Left ventricle myocardium superior (tissue), 1 donor: ENCODE results near the gene MYL5. TPM values are rescaled to one million over a fixed set of nuclear protein-coding genes. Genes with fewer than 3 reads are reported as not detected.
"Not testable (repeated sequence)": the region's sequence is repeated elsewhere in the genome, so short reads cannot be mapped to it uniquely, and the experiment has no call there.

Source experiments
- ATAC-seq: fragments of 200-7000 bp; cut with Tn5 transposase; one replicate; pipeline ENCODE4 v1.9.1; 2020; ENCODE audit warnings: mild to moderate bottlenecking, moderate library complexity
- DNase-seq: peaks from one replicate; pipeline ENCODE4 v3.0.0-alpha.2; 2020
- intact Hi-C: fragments of 100-400 bp; cut with micrococcal nuclease; formaldehyde crosslinking; loops from one replicate; pipeline ENCODE4 v1.11.0; 2022
- total RNA-seq: library from RNA; stranded (reverse); fragmentation: NEBNext Ultra II Directional; extraction: Animal tissue kit (Norgen Biotek cat#: 25700); gene quantifications from one replicate; pipeline ENCODE4 v1.2.1, GENCODE V29; 2021
- donor health status: DM: no; HTN: yes; CAD: no; lungs with severe emphysema.

Gene MYL5
- total RNA-seq, 1 donor from 2014 or later: 2.7 TPM

DNA sequence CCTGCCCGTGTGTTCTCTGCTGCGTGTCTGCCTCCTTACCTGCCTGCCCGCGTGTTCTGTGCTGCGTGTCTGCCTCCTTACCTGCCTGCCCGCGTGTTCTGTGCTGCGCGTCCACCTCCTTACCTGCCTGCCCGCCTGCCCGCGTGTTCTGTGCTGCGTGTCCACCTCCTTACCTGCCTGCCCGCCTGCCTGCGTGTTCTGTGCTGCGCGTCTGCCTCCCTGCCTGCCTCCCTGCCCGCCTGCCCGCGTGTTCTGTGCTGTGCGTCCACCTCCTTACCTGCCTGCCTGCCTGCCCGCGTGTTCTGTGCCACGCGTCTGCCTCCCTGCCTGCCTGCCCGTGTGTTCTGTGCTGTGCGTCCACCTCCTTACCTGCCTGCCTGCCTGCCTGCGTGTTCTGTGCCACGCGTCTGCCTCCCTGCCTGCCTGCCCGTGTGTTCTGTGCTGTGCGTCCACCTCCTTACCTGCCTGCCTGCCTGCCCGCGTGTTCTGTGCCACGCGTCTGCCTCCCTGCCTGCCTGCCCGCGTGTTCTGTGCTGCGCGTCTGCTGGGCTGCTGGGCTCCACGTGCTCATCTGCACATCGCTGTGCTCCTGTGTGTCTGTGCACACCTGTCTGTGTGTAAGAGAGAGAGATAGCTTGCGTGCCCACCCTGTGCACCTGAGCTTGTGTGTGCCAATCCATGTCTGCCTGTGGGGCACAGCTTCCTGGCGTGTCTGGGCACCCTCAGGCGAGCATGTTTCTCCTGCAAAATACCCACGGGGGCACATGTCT, 39.1 kb upstream of the MYL5 start:
- intact Hi-C loops, ATAC-seq: not testable (repeated sequence)
- peak; percentile 10 for DNase-seq

DNA sequence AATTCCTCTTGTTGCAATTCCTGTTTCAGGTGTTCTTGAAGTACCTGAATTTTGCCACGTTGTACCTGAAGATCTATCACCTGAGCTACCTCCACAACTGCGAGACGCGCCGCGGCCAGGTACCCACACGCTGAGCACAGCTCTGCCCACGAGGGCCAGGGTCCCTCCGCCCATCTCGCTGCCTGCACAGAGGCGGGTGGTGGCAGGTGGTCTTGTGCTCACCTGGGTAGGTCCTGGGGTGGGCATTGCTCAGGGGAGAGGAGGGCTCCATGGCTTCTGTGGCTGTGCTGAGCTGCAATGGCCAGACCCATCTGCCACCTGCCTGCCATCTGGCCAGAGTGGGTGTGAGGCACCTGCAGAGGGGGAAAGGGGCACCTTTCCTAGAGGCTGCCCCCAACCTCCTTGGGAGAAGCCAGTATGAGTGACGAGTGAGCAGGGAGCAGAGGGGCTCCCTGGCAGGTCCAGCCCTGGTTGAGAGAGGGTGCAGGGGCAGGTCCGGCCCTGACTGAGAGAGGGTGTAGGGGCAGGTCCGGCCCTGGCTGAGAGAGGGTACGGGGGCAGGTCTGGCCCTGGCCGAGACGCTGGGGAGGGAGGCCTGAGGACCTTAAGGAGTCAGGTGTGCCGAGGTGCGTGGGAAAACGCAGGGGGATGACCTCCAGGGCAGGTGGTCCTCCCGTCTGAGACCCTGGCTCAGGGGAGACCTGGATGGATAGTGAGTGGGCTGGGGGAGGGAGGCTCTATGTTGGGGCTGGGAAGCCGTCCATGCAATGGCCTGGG, 38.3 kb upstream of the MYL5 start:
- DNase-seq: peak; percentile 15
- intact Hi-C loops: no loop called here
- ATAC-seq: no peak

DNA sequence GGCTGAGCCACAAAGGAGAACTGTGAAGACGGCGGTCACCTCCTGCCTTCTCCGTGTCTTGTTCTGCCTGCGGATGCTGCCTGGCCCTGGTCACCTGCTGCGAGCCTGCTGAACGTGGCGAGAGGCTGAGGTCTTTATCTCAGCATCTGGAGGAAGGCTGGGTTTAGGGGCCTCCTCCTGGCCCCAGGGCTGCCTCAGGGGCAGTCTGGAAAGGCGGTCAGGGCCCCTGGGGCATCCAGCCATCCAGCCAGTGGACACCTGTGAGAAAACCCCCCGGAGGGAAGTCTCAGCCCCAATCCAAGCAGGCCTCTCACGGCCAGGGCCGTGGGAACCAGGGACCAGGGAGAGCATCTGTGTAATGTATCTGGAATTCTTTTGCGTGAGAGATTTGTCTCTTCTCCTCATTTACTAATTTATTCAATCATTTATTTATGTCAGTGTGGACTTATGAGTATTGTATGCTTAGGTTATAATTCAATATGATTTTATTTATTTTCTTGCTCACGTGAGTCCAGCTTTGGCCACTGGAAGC, 37.6 kb upstream of the MYL5 start:
- DNase-seq: peak; percentile 13
- intact Hi-C loops: no loop called here

DNA sequence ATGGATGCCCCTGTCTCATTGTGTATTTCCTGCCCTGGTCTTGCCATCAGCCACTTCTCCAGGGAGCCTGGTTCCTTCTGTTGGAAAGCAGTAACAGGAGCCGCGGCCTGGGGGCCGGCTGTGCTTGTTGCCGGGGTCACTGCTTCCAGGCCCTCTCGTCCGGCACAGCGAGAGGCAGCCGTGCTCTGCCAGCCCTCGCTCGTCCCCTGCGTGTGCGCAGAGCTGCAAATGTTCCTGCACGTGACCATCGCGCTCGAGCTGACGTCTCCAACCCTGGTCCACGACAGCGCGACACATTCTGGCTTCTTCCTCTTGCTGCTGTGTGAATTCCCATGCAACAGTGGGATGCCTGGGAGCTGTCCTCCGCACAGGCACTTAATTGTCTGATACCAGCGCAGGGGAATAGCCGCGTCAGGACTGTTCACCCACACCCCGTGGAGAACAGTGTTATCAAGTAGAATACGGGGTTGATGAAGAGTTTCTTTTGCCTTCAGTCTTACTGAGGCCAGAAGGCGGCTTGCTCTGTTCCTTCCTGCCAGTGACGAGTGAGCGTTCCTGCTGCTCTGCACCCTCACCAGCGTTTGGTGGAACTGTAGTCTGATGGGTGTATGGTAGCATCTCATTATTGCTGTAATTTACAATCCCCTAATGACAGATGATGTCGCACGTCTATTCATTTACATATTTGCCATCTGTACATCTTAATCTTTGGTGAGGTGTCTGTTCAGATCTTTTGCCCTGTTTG, 36.6 kb upstream of the MYL5 start:
- DNase-seq: peak; percentile 7
- intact Hi-C loops: no loop called here
- no peak for ATAC-seq

More for the DNA sequence above, 37.6 kb upstream of the MYL5 start:
- ATAC-seq: no peak

DNA sequence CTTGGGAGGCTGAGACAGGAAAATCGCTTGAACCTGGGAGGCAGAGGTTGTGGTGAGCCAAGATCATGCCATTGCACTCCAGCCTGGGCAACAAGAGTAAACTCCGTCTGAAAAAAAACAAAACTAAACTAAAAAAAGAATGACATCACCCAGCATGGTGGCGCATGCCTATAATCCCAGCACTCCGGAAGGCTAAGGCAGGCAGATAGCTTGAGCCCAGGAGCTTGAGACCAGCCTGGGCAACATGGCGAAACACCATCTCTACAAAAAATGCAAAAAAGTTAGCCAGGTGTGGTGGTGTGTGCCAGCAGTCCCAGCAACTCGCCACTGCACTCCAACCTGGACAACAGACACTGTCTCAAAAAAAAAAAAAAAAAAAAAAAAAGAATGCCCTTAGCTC, 32.0 kb upstream of the MYL5 start:
- intact Hi-C loops, ATAC-seq, DNase-seq: not testable (repeated sequence)

DNA sequence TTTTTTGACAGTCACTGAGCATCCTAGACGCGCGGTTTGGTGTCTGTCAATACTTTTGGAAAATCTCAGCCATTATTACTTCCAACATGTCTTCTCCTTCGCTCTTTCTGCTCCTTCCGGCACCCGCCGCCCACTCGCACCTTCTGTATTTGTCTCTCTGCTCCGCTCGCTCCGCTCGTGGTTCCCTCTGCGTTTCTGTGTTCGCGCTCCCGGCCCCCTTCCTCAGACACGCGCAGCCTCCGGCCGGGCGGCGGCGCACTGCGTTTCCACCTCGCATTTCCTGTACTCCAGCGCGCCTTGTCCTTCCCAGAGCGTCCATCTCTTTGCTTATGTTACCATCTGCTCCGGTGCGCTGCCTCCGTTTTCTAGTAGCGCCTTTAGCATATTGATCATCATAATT, 27.9 kb upstream of the MYL5 start:
- DNase-seq (peak; percentile 32), ATAC-seq (no peak)
- intact Hi-C loops: no loop called here

DNA sequence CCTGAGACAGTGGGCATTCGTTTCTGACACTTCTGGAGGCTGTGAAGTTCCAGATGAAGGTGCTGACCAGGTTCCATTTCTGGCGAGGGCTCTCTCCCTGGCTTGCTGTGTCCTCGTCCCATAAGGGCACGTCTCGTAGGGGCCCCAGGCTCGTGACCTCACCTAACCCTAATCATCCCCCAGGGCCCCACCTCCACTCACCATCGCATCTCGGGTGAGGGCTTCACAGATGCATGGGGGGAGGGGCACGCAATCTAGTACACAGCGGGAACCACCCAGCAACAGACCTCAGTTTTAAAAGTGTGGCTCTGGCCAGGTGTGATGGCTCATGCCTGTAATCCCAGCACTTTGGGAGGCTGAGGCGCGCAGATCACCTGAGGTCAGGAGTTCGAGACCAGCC, 26.9 kb upstream of the MYL5 start:
- DNase-seq (peak; percentile 7), ATAC-seq (no peak)
- intact Hi-C loops: no loop called here

DNA sequence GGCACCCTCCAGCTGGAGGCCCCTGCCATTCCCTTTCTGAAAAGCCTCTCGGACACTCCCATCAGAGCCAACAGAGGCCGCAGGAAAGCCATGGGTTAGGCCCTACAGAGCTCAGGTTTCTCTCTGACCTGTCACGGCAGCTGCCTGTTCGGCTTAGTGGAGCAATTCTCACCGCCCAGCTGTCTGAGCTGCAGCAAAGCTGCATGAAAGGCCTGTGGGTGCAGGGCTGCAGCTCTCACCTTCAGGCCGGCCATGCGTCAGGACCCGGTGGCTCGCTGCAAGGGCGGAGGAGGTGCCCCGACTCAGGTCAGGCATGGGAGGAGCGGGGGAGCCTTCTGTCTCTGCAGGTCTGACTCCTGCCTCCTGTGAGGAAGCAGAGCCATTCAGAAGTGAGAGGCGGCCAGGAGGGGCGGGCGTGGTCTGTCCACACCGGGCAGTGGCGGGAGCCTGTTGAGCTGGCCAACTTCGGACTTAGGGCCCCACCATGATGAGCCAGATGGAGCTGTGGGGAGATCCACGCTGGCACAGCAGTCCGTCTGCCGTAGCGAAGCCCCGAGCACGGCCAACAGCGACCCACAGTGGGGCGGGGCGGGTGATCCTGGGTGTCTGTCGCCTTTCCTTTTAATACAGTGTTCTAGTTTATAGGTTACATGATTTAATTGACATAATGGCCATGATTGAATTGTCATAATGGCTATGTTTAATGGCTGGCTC, 25.6 kb upstream of the MYL5 start:
- DNase-seq (peak; percentile 15), ATAC-seq (no peak)
- intact Hi-C loops: no loop called here

DNA sequence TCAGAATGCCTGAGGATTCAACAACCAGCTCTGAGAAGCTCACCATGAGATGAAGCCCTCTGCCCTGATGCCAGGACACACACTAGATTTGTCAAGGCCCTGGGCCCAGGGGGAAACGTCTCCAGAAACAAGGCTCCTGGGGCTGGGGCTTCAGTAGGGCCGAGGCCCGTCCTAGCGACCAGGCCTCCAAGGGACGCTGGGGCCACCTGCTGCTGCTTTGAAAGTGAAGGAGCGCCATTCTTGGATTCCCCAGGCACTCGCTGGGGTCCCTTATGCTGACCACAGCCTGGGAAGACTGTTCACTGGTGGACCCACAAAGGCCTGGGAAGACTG, 25.1 kb upstream of the MYL5 start:
- intact Hi-C loops: no loop called here
- no peak for DNase-seq
- no peak for ATAC-seq

DNA sequence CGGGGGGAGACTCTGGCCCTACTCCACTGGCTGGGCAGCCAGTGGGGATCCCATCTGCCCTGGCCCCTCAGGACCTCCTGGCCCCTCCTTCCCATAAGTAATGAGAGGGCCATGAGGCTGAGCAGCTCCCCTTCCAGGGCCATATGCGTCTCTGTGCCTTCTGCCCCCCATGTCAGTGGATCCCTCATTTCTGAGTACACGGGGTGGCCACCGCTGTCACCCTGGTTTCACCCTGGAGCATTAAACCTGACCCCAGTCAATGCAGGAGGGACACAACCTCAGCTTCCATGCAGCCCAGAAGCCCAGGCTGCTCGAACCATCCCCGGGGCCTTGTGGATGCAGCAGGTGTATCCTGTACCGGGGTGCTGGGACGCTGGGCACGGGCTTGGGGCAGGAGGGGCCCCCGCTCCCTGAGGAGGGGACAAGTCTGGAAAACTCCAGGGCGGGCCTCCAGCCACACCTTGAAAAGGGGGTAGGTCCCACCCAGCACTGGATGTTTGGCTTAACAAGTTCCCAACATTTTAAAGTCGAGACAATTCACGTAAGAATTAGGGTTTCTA, 24.5 kb upstream of the MYL5 start:
- intact Hi-C loops: no loop called here
- DNase-seq: peak; percentile 25
- ATAC-seq: no peak

DNA sequence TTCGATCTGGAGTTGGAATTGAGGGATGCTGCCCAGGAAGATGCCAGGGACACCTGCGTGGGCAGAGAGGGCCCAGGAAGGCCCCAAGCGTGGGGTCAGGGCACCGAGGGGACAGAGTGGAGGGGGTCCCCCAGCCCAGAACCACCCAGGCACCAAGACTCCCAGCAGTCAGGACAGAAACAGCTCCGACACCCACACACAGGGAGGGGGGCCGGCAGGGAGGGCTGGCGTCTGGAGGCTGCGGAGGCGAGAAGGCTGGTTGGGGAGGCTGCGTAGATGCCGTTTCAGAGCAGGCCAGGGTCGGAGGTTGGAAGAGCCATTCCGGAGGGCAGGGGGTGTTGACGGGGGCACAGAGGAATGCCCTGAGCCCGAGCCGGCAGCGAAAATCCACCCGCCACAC, 23.9 kb upstream of the MYL5 start:
- peak; percentile 8 for DNase-seq
- no peak for ATAC-seq
- intact Hi-C loops: no loop called here

DNA sequence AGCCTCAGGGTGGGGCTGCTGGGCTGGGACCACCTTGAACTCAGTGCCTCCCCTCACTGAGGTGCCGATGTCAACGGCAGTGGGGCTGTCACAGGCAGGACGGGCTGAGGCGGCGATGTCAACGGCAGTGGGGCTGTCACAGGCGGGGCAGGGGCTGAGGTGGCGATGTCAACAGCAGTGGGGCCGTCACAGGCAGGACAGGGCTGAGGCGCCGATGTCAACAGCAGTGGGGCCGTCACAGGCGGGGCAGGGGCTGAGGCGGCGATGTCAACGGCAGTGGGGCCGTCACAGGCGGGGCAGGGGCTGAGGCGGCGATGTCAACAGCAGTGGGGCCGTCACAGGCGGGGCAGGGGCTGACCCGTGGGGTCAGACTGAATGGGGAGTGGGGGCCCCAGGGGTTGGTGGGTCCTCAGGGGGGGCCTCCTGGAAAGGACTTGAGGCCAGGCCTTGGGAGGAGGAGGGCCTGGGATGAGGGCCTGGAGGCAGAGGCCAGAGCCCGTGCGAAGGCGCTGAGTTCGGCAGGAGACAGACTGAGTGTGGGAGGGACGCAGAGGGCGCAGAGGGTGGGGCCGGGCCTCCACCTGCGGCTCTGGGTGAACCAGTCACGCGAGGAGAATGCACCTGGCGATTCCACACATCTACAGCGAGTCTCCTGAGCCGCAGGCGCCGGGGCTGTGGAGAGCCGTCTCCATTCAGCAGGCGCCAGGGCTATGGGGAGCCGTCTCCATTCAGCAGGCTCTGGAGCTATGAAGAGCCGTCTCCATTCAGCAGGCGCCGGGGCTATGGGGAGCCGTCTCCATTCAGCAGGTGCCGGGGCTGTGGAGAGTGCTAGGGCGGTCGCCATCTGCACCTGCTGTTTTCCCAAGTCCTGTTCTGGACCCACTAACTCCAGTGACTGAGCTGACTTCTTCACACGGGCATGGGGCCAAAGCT, 23.1 kb upstream of the MYL5 start:
- peak; percentile 23 for DNase-seq
- intact Hi-C loops: no loop called here
- no peak for ATAC-seq

DNA sequence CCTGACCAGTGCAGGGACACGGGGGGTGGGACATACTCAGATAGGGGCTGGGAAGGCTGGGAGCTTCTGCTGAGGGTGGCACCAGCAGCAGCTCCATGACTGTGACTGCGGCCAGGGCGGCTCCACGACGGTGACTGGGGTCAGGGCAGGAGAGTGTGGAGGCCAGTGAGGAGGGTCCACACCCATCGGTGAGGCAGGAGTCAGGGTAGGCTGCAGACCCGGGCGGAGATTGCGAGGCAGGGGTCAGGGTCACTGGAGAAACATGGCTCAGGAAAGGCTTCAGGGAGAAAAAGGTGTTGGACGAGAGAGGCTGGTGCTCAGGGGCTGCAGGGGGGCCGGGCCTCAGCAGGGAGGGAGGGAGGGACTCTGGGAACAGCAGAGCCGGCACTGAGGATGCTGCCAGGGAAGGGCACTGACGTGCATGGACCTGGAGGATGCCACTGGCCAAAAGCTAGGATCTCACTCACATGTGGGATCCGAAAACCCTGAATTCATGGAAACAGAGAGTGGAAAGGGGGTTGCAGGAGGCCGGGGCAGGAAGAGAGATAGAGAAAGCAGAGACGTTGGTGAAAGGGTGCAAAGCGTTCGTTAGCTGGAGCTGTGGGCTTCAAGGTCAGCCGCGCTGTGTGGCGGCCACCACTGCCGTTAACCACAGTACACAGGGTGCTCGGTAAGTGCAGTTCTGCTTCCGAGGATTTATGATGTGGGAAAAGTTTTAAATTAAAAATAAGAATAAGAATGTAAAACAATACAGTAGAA, 22.3 kb upstream of the MYL5 start:
- intact Hi-C loops: no loop called here
- ATAC-seq (no peak), DNase-seq (peak; percentile 24)

DNA sequence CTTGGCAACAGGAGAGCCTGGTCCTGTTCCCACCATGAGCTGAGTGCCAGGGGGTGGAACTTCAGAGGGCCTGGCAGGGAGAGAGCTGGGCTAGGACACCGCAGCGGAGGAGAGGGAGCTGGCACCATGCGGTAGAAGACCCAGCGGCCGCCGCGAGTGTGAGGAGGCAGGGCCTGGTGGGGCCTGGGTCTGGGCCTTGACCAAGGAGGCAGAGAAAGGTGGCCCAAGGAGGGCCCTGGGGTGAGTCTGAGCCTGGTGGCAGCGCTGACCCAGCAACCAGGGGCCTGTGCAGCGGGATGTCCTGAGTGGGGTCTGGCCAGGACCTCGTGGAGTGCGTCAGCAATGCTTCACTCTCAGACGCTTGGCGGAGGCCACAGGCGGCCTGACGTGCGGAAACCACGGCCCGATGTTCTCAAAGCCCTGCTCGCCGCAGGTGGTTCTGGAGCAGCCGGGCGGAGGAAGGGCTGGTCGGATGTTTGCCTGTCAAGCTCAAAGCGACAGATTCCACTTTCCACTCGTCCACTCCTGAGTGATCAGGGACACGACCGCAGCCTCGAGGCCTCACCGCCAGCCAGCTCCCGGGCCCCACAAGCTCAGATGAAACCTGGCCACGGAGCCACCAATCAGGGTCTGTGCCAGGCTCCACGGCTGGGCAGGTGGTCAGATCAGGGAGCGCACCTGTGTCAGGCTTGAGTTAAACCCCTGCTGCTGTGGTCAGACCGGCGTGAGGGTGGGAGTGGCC, 21.1 kb upstream of the MYL5 start:
- intact Hi-C loops: no loop called here
- no peak for ATAC-seq
- DNase-seq: peak; percentile 20

DNA sequence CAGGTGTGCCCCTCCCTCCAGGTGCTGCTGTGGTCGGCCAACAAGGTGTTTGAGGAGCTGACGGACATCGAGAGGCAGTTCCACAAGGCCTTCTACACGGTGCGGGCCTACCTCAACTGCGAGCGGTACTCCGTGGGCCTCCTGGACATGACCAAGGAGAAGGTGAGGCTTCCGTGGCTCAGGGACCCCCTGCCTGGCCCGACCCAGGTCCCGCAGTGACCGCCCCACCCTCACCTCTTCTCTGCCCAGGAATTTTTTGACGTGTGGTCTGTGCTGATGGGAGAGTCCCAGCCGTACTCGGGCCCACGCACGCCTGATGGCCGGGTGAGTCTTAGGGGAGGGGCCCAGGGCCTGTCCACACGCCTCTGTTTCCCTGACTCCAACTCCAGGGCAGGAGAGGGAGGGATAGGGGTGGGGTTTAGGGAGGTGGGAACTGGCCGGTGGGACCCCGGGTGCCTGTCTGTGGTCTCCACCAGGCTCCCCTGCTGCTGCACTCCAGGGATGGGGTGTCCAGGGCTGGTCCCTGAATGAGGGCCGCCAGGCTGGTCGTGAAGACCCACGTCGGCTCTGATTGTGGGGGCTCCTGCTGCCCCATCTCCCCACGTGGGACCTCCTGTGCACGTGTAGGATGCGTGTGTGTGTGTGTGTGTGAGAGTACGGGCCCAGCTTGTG, 20.4 kb upstream of the MYL5 start:
- DNase-seq (no peak), ATAC-seq (no peak)
- intact Hi-C loops: no loop called here

DNA sequence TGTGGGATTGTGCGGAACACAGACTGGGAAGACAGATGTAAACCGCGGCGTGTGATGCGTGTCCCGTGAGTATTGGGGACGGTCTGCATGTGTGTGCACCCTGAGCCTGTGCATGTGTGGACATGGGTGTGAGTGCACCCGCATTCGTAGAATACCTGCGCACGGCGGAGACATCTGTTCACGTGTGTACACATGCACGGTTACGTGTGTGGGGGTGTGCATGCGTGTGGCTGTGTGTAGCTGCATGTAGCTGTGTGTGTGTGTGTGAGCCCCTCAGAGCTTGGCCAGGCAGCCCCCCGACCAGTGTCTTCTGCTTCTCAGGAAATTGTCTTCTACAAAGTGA, 19.9 kb upstream of the MYL5 start:
- ATAC-seq (no peak), DNase-seq (peak; percentile 20)
- intact Hi-C loops: no loop called here
